A673 (cell line): ENCODE results near the gene HMCN2. TPM values are rescaled to one million over a fixed set of nuclear protein-coding genes. Genes with fewer than 3 reads are reported as not detected.

ENCODE experiments used
- BruUV-seq: library from RNA; stranded (reverse); fragments of 400-500 nt; replicated peaks from 2 replicates; lab custom pipeline; 2021; lab: Mats Ljungman, UMichigan
- CTCF ChIA-PET: fragments of 300-600 bp; sonication (Branson Sonifier 250); formaldehyde crosslinking; loops from one replicate; lab custom pipeline; 2022; ENCODE audit warnings: antibody characterized with exemption; lab: Charles Lee
- POLR2A ChIA-PET: fragments of 300-600 bp; sonication (Branson Sonifier 250); formaldehyde crosslinking; loops from one replicate; lab custom pipeline; 2022; ENCODE audit warnings: antibody characterized with exemption; ENCODE audit not compliant: low non-redundant PET; lab: Charles Lee
- DNase-seq: peaks from one replicate; pipeline ENCODE4 v3.0.0-alpha.2; 2015; ENCODE audit warnings: low spot score
- H3K27ac ChIP-seq: fragments of 200-600 bp; sonication (generic); 2 replicates; pipeline ENCODE4 v1.5.1; 2016; ENCODE audit warnings: mixed run types, low read depth, mild to moderate bottlenecking, mixed read lengths, antibody characterized with exemption, low read length; ENCODE audit not compliant: poor library complexity, severe bottlenecking
- H3K27me3 ChIP-seq: fragments of 200-600 bp; sonication (generic); replicated peaks from 2 replicates; pipeline ENCODE4 v1.6.1; 2017; ENCODE audit warnings: mixed run types, low read depth, mild to moderate bottlenecking, mixed read lengths, antibody characterized with exemption, low read length; ENCODE audit not compliant: insufficient read depth, poor library complexity
- H3K36me3 ChIP-seq: fragments of 200-600 bp; sonication (generic); 2 replicates; pipeline ENCODE4 v1.6.1; 2016; ENCODE audit warnings: mixed run types, mild to moderate bottlenecking, mixed read lengths, antibody characterized with exemption, low read length; ENCODE audit not compliant: insufficient read depth, poor library complexity, severe bottlenecking
- H3K4me1 ChIP-seq: fragments of 200-600 bp; sonication (generic); 2 replicates; pipeline ENCODE4 v1.6.1; 2017; ENCODE audit warnings: mixed run types, mild to moderate bottlenecking, mixed read lengths, antibody characterized with exemption, low read length; ENCODE audit not compliant: insufficient read depth, poor library complexity, severe bottlenecking
- H3K4me3 ChIP-seq: fragments of 200-600 bp; sonication (generic); 2 replicates; pipeline ENCODE4 v1.5.1; 2016; ENCODE audit warnings: low read depth, mixed run types, mild to moderate bottlenecking, mixed read lengths, low read length; ENCODE audit not compliant: poor library complexity, severe bottlenecking
- H3K9me3 ChIP-seq: fragments of 200-600 bp; sonication (generic); 2 replicates; pipeline ENCODE4 v1.6.1; 2016; ENCODE audit warnings: mixed run types, low read depth, mild to moderate bottlenecking, mixed read lengths, antibody characterized with exemption, low read length; ENCODE audit not compliant: poor library complexity, severe bottlenecking
- EZH2 ChIP-seq: fragments of 200-600 bp; sonication (generic); IDR thresholded peaks from 2 replicates; pipeline ENCODE4 v1.6.1; 2017; ENCODE audit warnings: borderline replicate concordance, low read depth, mild to moderate bottlenecking, mixed read lengths, antibody characterized with exemption, low read length; ENCODE audit not compliant: poor library complexity, severe bottlenecking
- intact Hi-C: fragments of 100-400 bp; cut with micrococcal nuclease; formaldehyde crosslinking; loops from one replicate; pipeline ENCODE4 v1.10.0; 2022; ENCODE audit not compliant: unreplicated experiment
- total RNA-seq: library from RNA; stranded (reverse); gene quantifications from 2 replicates; pipeline ENCODE4 v1.2.3, GENCODE V29; 2021
- TF ChIP-seq, protein P1 (sequence below): fragments of 300-800, 200-600 bp; sonication (generic); conservative IDR thresholded peaks from 2 replicates; pipeline ENCODE4 v1.5.1; 2017; ENCODE audit warnings: low read depth, mild to moderate bottlenecking, antibody characterized with exemption, low read length, moderate library complexity, mixed read lengths

HMCN2 gene
- total RNA-seq, 1 experiment from 2014 or later, result 0.28 TPM

- Histone ChIP-seq H3K27me3 (peaks cover 30% of the 10 kb centered on the region), H3K4me1 (no peaks in the 10 kb centered on the region), H3K9me3 (no peaks in the 10 kb centered on the region), H3K36me3 (no peaks in the 10 kb centered on the region), H3K4me3 (no peak overlapping the region), H3K27ac (no peak overlapping the region)
- CTCF ChIA-PET, result no interaction called here
- no peak for TF ChIP-seq EZH2
- TF ChIP-seq, protein P1, sequence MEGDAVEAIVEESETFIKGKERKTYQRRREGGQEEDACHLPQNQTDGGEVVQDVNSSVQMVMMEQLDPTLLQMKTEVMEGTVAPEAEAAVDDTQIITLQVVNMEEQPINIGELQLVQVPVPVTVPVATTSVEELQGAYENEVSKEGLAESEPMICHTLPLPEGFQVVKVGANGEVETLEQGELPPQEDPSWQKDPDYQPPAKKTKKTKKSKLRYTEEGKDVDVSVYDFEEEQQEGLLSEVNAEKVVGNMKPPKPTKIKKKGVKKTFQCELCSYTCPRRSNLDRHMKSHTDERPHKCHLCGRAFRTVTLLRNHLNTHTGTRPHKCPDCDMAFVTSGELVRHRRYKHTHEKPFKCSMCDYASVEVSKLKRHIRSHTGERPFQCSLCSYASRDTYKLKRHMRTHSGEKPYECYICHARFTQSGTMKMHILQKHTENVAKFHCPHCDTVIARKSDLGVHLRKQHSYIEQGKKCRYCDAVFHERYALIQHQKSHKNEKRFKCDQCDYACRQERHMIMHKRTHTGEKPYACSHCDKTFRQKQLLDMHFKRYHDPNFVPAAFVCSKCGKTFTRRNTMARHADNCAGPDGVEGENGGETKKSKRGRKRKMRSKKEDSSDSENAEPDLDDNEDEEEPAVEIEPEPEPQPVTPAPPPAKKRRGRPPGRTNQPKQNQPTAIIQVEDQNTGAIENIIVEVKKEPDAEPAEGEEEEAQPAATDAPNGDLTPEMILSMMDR, result no peak
- no peak for DNase-seq
- BruUV-seq, result no TSS peak
- intact Hi-C loops, result no loop called here
- POLR2A ChIA-PET, result no interaction called here
Measured at GRCh38 chr9:130304116-130304515, 38.6 kb downstream of the HMCN2 start.

- Histone ChIP-seq H3K4me3 (no peak overlapping the region), H3K9me3 (no peaks in the 10 kb centered on the region), H3K27me3 (peaks cover 30% of the 10 kb centered on the region), H3K4me1 (no peaks in the 10 kb centered on the region), H3K27ac (no peak overlapping the region), H3K36me3 (no peaks in the 10 kb centered on the region)
- ChIA-PET CTCF (no interaction called here), POLR2A (no interaction called here)
- intact Hi-C loops, result no loop called here
- no peak for DNase-seq
- no TSS peak for BruUV-seq
- no peak for TF ChIP-seq EZH2
- TF ChIP-seq, protein P1, result no peak
Measured at GRCh38 chr9:130304643-130305042, 39.1 kb downstream of the HMCN2 start.

DNA sequence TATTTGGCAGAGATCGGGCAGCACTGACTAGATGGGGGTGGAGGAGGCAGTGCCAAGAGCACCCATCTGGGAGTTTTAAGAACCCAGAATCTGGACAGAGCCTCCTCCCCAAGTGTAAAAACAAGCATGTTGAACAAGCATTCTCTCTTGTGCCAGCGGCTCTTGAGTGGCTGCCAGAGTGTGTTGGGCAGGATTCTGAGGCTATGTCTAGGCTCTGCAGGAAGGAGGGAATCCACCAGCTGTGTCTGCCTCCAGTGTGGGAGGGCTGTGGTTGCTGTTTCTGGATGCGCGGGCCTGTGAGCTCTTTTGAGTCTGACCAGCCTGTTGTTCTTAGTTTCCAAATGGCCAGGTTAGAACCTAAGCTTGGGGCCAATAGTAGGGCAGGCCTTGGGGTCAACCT lies 39.8 kb downstream of the HMCN2 start:
- TF ChIP-seq, protein P1, result no peak
- Histone ChIP-seq H3K27me3 (peaks cover 30% of the 10 kb centered on the region), H3K9me3 (no peaks in the 10 kb centered on the region), H3K27ac (no peak overlapping the region), H3K36me3 (no peaks in the 10 kb centered on the region), H3K4me1 (no peaks in the 10 kb centered on the region), H3K4me3 (no peak overlapping the region)
- ChIA-PET POLR2A (no interaction called here), CTCF (no interaction called here)
- intact Hi-C loops, result no loop called here
- BruUV-seq, result no TSS peak
- no peak for DNase-seq
